Chondrocyte (in vitro differentiated cells): ENCODE results near the gene SLC38A6. TPM values are rescaled to one million over a fixed set of nuclear protein-coding genes. Genes with fewer than 3 reads are reported as not detected.

Source experiments
- DNase-seq: peaks from one replicate; pipeline ENCODE4 v3.0.0; 2021; ENCODE audit warnings: mixed read lengths, low spot score
- H3K27ac Mint-ChIP-seq: one replicate; pipeline ENCODE4 v1.8.0; 2021; ENCODE audit warnings: mild to moderate bottlenecking, moderate library complexity, mixed read lengths; ENCODE audit not compliant: unreplicated experiment
- H3K27me3 Mint-ChIP-seq: 2 replicates; pipeline ENCODE4 v1.8.0; 2021; ENCODE audit warnings: low read depth, mixed read lengths
- H3K36me3 Mint-ChIP-seq: 2 replicates; pipeline ENCODE4 v1.8.0; 2021; ENCODE audit warnings: low read depth, mixed read lengths
- H3K4me1 Mint-ChIP-seq: 2 replicates; pipeline ENCODE4 v1.8.0; 2021; ENCODE audit warnings: low read depth, mild to moderate bottlenecking, mixed read lengths
- H3K4me3 Mint-ChIP-seq: one replicate; pipeline ENCODE4 v1.8.0; 2021; ENCODE audit warnings: mild to moderate bottlenecking, moderate library complexity, mixed read lengths; ENCODE audit not compliant: unreplicated experiment
- H3K9me3 Mint-ChIP-seq: 2 replicates; pipeline ENCODE4 v1.8.0; 2021; ENCODE audit warnings: low read depth, mixed read lengths
- CTCF ChIP-seq: fragments of 200-600 bp; sonication (generic); IDR thresholded peaks from 2 replicates; pipeline ENCODE4 v1.5.0; 2021; ENCODE audit warnings: antibody characterized with exemption, mild to moderate bottlenecking, moderate library complexity
- total RNA-seq: library from RNA; stranded (reverse); gene quantifications from 3 replicates; pipeline ENCODE4 v1.2.1, GENCODE V29; 2021

SLC38A6 gene
- total RNA-seq, 1 donor from 2014 or later, result 24.7 TPM

- H3K9me3 Mint-ChIP-seq, result no peaks in the 10 kb centered on the region
- no peak overlapping the region for H3K4me3 Mint-ChIP-seq
- H3K27ac Mint-ChIP-seq, result no peak overlapping the region
- no peak for DNase-seq
- H3K27me3 Mint-ChIP-seq, result no peaks in the 10 kb centered on the region
- peaks cover 21% of the 10 kb centered on the region for H3K36me3 Mint-ChIP-seq
- H3K4me1 Mint-ChIP-seq, result peaks cover 20% of the 10 kb centered on the region
- no peak for TF ChIP-seq CTCF
Measured at GRCh38 chr14:60986500-60986899, 5.5 kb downstream of the SLC38A6 start.

GRCh38 chr14:60989599-60989998 is 8.6 kb downstream of the SLC38A6 start:
- no peak for DNase-seq
- Mint-ChIP-seq H3K9me3 (no peaks in the 10 kb centered on the region), H3K4me3 (no peak overlapping the region), H3K36me3 (peaks cover 29% of the 10 kb centered on the region), H3K27me3 (no peaks in the 10 kb centered on the region), H3K27ac (no peak overlapping the region), H3K4me1 (peaks cover 13% of the 10 kb centered on the region)
- no peak for TF ChIP-seq CTCF

- Mint-ChIP-seq H3K4me1 (peaks cover 6% of the 10 kb centered on the region), H3K36me3 (peaks cover 20% of the 10 kb centered on the region), H3K27me3 (no peaks in the 10 kb centered on the region), H3K27ac (no peak overlapping the region), H3K4me3 (no peak overlapping the region), H3K9me3 (no peaks in the 10 kb centered on the region)
- TF ChIP-seq CTCF, result no peak
- no peak for DNase-seq
Measured at GRCh38 chr14:60998617-60999016, 17.6 kb downstream of the SLC38A6 start.

- no peak for TF ChIP-seq CTCF
- H3K27me3 Mint-ChIP-seq, result no peaks in the 10 kb centered on the region
- H3K9me3 Mint-ChIP-seq, result no peaks in the 10 kb centered on the region
- peaks cover 24% of the 10 kb centered on the region for H3K36me3 Mint-ChIP-seq
- peaks cover 8% of the 10 kb centered on the region for H3K4me1 Mint-ChIP-seq
- no peak overlapping the region for H3K27ac Mint-ChIP-seq
- no peak overlapping the region for H3K4me3 Mint-ChIP-seq
- no peak for DNase-seq
Measured at GRCh38 chr14:60999536-60999935, 18.5 kb downstream of the SLC38A6 start.

- H3K4me1 Mint-ChIP-seq, result peaks cover 5% of the 10 kb centered on the region
- H3K4me3 Mint-ChIP-seq, result no peak overlapping the region
- DNase-seq, result no peak
- H3K9me3 Mint-ChIP-seq, result no peaks in the 10 kb centered on the region
- no peak overlapping the region for H3K27ac Mint-ChIP-seq
- no peak for TF ChIP-seq CTCF
- peaks cover 11% of the 10 kb centered on the region for H3K36me3 Mint-ChIP-seq
- H3K27me3 Mint-ChIP-seq, result no peaks in the 10 kb centered on the region
Measured at GRCh38 chr14:61003571-61003970, 22.5 kb downstream of the SLC38A6 start.
